LNCaP clone FGC (cell line): ENCODE data around the gene AFF2.

Experiments used
- DNase-seq: peaks from one replicate; pipeline ENCODE4 v3.0.0-alpha.2; 2011; ENCODE audit warnings: low read depth
- H3K4me3 ChIP-seq: 2 replicates; pipeline ENCODE4 v1.5.1; 2011; ENCODE audit warnings: mild to moderate bottlenecking, low read depth, low read length, control low read depth
- CTCF ChIP-seq: IDR thresholded peaks from 2 replicates; pipeline ENCODE4 v1.5.1; 2012; ENCODE audit warnings: mild to moderate bottlenecking; ENCODE audit not compliant: control insufficient read depth, insufficient read depth; ENCODE audit errors: extremely low read depth

AFF2 gene

GRCh38 chrX:148956352-148956751 lies 455.9 kb downstream of the AFF2 start:
- DNase-seq = no peak
- H3K4me3 ChIP-seq = no peak overlapping the region
- TF ChIP-seq CTCF = no peak

GRCh38 chrX:148958901-148959300 lies 458.5 kb downstream of the AFF2 start:
- DNase-seq = no peak
- no peak overlapping the region for H3K4me3 ChIP-seq
- no peak for TF ChIP-seq CTCF

GRCh38 chrX:148960060-148960459 lies 459.6 kb downstream of the AFF2 start:
- no peak for DNase-seq
- H3K4me3 ChIP-seq = no peak overlapping the region
- TF ChIP-seq CTCF = no peak

GRCh38 chrX:148961985-148962384 lies 461.6 kb downstream of the AFF2 start:
- TF ChIP-seq CTCF = no peak
- no peak overlapping the region for H3K4me3 ChIP-seq
- no peak for DNase-seq

GRCh38 chrX:148976571-148977400 lies 476.4 kb downstream of the AFF2 start:
- DNase-seq = no peak
- no peak for TF ChIP-seq CTCF
- no peak overlapping the region for H3K4me3 ChIP-seq

GRCh38 chrX:148979786-148980185 lies 479.4 kb downstream of the AFF2 start:
- DNase-seq = no peak
- no peak for TF ChIP-seq CTCF

GRCh38 chrX:148984238-148984637 lies 483.8 kb downstream of the AFF2 start:
- no peak for DNase-seq
- H3K4me3 ChIP-seq = no peak overlapping the region
- no peak for TF ChIP-seq CTCF

More at GRCh38 chrX:148979786-148980185, 479.4 kb downstream of the AFF2 start:
- H3K4me3 ChIP-seq = no peak overlapping the region
